DMS153 treated with DMSO at 0.1 percent for 48 hours (cell line): ENCODE measurements around the gene ZNF500.

ENCODE experiments used
- DNase-seq: peaks from one replicate; lab custom pipeline; 2025; ENCODE audit not compliant: unreplicated experiment; lab: John Stamatoyannopoulos, UW

The ZNF500 gene

DNA sequence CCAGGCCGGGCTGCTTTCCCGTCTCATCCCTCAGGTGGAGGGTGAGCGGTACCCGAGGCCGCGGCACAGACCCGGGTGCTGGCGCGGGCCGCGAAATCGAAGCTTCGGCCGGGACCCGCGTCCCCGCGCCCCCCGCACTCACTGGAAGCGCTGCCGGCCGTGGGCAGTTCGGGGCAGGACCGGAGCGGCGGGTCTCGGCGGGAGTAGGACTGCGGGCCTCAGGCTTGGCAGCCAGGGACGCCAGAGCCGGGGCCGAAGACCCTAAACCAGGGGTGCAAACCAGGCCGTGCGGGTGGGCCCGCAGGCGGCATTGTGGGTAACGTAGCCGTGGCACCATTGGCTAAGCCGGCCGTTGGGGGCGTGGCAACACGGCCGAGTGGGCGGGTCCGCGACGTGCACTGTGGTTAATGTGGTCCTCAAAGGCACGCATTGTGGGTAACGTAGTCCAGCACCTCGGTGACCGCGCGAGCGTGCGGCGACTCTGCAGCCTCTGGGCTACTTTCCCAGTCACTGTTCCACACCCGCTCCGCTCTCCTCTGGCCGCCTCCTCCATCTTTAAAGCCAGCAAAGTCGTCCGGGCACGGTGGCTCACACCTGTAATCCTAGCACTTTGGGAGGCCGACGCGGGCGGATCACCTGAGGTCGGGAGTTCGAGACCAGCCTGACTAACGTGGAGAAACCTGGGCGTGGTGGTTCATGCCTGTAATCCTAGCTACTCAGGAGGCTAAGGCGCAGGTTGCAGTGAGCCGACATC, at the start of gene ZNF500:
Gene ZNF500 (minus strand): TSS at position 288 of the 754 bp plus-strand sequence. CDS start 1,184 bp downstream, outside the sequence.
- DNase-seq: peak; percentile 81

- no peak for DNase-seq
These were observed 47.7 kb upstream of the ZNF500 start for GRCh38 chr16:4814542-4815173.

DNA sequence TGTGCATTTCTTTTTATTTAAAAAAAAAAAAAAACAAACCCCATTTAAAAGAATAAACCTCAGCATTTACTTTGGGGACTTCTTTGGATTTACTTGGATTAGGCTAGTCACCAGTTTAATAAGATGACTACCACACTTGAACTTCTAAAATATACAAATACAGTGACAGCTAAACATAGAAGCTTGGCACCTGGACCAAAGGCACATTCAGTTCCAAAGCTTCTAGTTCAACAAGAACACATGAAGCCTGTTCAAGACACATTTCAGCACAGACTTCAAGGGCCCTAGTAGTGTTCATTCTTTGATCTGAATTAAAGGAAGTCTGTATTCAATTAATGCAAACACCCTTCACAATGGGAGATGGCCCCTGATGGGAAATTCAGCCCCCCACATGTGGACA, 47.1 kb upstream of the ZNF500 start:
- no peak for DNase-seq

GRCh38 chr16:4813251-4814003, 46.5 kb upstream of the ZNF500 start:
- DNase-seq: no peak

DNA sequence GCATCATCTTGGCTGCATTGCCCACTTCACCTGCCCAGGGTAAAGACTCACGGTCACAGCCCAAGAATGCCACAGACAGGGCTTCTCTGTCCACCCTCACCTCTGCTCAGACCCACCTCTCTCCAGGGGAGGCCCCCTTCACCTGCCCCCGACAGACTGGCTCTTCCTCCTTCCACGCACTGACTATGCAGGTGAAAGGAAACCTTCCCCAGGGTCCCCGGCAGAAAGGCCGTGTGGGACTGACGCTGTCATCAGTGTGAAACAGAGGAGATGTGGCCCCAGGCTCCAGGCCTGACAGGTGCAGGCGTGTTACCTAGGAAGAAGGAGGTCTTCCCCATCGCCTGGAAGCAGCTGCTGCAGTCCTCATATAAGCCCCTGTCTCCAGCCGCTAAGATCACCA, 44.8 kb upstream of the ZNF500 start:
- no peak for DNase-seq

- no peak for DNase-seq
These were observed 44.3 kb upstream of the ZNF500 start for GRCh38 chr16:4811242-4811641.

- no peak for DNase-seq
These were observed 39.3 kb upstream of the ZNF500 start for GRCh38 chr16:4806280-4806679.

DNA sequence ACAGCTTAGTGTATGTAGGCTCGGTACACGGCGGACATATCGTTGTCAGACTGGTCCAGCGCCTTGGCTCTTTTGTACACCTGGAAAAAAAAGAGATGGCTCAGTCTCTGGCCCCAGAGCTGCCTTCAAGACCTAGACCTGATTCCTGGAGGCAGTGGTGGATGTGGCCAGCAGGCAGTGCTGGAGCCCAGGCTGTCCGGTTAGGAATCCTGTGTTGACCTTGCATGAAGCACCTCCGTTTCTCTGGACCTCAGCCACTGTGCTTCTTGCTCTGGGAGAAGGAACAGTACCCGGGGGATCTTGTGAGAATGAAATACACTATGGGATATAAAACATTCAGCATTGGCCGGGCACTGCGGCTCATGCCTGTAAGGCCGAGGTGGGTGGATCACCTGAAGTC, 38.3 kb upstream of the ZNF500 start:
- no peak for DNase-seq

- no peak for DNase-seq
These were observed 37.2 kb upstream of the ZNF500 start for GRCh38 chr16:4803898-4804762.

- DNase-seq: no peak
These were observed 36.5 kb upstream of the ZNF500 start for GRCh38 chr16:4803401-4803844.

GRCh38 chr16:4802659-4803287, 35.8 kb upstream of the ZNF500 start:
- DNase-seq: peak; percentile 83

DNA sequence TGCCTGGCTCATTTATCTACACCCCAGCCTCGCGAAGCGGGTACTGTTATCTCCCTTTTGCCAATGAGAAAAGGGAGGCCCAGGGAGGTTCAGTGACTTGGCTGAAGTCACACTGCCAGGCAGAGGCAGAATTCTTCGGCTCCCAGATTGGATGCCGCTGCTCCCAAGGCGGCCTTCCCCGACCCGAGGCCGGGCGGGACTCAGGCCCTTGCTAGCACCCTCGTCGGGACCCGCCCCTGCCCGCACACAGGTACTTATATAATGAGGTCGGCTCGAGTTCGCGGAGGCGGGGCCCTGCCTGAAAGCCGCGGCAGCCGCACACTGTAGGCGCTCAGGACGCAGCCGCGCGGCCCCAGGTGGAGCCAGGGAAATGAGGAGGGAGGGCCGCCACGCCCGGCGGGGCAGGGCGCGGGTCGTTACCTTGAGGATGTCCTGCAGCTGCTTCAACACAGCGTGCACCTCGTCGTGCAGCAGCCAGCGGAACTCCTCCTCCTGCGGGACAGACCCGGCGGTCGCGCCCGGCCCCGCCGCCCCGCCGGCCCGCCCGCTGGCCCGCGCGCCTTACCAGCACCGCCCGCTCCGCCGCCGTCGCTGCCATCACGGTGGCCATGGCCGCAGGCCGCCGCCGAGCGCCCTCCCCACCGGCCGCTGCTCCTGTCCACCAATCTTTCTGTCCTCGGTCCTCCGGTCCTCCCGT, 35.1 kb upstream of the ZNF500 start, which contains the start of gene ROGDI:
Gene ROGDI (minus strand): TSS at position 672 of the 697 bp plus-strand sequence. CDS start 62 bp downstream, at position 610.
- DNase-seq: peak; percentile 84

DNA sequence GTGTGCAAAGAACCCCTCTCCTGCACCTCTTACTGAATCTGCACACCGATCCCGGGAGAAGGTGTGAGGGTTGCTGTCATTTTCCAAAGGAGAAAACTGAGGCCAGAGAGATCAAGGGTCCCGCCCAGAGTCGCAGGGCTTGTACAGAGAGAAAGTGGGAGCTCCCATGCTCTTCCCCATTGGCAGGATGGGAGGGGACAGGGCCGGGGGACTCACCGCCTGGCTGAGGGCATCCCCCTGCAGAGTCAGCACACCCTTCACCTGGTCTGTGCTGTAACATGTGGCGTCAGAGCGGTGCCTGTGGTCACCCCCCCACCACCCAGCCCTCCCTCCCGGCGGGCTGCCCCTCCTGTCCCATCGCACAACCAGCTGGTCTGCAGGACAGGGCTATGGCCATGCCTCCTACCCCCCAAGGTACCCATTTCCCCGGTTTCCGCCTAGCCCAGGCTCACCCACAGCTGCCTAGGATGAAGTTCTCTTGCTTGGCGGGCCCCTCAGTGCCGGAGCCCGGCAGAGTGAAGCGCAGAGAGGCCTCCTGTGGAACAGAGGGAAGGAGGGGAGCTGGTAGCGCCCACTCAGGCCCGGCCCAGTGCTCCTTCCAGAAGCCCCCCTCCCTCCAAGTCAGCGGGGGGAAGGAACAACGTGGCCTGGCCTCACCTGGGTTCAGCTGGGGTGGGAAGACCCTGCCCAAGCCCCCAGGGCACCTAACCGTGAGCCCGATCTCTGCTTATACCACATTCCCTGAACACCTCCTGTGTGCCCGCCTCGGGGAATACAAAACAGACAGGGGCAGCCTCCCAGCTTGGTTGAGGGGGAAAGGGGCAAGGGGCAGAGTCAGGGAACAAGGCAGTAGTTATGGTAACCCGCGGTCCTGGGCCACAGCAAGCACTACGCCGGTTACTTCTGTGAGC, 34.3 kb upstream of the ZNF500 start:
- no peak for DNase-seq

DNA sequence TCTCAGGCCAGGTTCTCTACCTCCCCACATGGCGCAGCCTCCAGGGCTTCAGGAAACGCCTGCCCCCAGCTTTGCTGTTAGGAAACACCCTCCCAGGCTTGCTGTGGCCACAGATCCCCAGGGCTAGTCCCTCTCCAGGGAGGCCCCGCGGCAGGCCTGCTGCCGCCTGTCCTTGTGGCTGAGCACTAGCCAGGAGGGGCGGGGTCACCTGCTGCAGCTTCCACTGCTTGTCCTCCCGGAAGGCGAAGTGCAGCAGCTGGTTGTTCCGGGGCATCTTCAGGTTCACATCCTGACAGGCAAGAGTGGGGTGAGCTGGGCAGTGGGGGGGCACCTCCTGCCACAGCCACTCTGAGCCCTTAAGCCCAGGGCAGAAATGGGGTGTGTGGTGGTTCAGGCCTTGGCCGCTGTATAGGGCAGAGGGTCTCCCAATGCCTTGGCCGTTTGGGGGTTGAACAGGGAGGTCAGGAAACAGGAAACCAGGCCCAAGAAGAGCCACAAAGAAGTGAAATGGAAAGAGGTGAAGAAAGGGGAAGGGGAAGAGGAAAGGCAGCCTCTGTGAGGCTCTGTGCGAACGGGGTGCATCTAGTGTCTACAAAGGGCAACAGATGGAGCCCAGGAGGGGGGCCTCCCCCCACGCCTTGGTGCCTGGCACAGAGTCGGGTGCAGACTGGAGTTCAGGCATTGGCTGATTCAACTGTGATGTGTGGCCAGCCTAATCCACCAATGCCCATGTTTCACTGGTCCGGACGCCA, 33.5 kb upstream of the ZNF500 start:
- peak; percentile 79 for DNase-seq

DNA sequence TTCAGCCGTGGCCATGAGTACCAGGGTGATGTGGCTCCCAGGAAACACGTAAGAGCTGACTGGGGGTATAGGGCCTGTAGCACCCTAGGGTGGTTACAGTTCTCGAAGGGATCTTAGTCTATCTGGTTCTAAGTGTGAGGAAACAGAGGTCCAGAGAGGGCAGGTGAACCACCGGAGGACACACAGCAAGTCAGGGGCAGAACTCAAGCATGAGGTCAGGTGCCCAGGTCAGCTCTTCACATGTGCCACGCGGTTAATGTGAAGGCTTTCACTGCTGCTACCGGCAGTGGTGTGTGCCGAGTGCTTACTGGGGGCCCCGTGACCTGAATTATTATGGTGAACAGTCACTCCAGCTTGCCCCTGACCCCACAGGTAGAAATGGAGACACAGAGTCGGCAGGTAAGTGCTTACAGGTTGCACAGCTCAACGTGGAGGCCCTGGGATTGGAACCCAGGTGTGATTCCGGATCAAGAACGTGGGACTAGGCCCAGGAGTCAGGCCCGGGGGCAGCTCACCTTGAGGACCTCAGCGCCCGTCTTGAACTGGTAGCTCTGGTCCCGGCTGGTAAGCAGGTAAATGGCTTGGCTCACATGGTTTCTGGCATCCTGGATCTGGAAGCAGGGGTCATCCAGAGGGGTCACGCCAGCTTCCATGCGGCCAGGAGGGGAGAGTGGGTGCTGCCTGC, 32.4 kb upstream of the ZNF500 start:
- DNase-seq: no peak

DNA sequence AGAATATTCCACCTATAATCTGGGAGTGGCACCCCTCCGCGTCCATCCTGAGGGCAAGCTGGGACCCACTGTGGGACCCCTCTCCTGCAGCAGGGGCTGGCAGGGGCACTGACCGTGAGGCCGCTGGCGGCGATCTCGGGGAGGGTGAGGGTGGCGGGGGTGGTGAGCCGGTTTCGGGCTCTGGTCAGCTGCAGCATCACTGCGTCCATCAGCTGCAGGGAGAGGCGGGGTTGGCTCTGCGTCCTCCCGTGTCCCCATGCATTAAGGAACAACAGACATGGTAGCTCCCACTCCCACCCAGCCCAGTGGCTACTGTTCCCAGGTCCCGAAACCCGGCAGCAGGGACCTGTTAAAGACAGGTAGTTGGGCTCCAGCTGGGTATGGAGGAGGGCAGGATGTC, 31.5 kb upstream of the ZNF500 start:
- no peak for DNase-seq

- DNase-seq: no peak
These were observed 30.9 kb upstream of the ZNF500 start for GRCh38 chr16:4797805-4798252.
